GM12891 (cell line): ENCODE data around the gene MAGI1.

Experiments used
- PAX5 ChIP-seq: IDR thresholded peaks from 2 replicates; pipeline ENCODE4 v1.6.1; 2011; ENCODE audit warnings: low read length, moderate library complexity, mild to moderate bottlenecking; ENCODE audit not compliant: insufficient read depth, severe bottlenecking
- POLR2A ChIP-seq: IDR thresholded peaks from 2 replicates; pipeline ENCODE4 v1.6.1; 2011; ENCODE audit warnings: low read depth, low read length, control low read depth
- POLR2AphosphoS5 ChIP-seq: IDR thresholded peaks from 2 replicates; pipeline ENCODE4 v1.6.1; 2011; ENCODE audit warnings: low read depth, low read length, control low read depth
- SPI1 ChIP-seq: IDR thresholded peaks from 2 replicates; pipeline ENCODE4 v1.6.1; 2011; ENCODE audit warnings: low read depth, low read length, control low read depth
- TAF1 ChIP-seq: IDR thresholded peaks from 2 replicates; pipeline ENCODE4 v1.6.1; 2011; ENCODE audit warnings: low read depth, low read length, control low read depth

GRCh38 chr3:65576228-65576627, 462.5 kb downstream of the MAGI1 start:
- TF ChIP-seq POLR2A (no peak), TAF1 (no peak), POLR2AphosphoS5 (no peak), SPI1 (no peak), PAX5 (no peak)
